Liver (tissue), 9 donors: ENCODE measurements around the gene RPS10. TPM values are rescaled to one million over a fixed set of nuclear protein-coding genes. Genes with fewer than 3 reads are reported as not detected.

Source experiments
- DNase-seq: peaks from one replicate; pipeline ENCODE4 v3.0.0-alpha.2; 2017; ENCODE audit warnings: low spot score
- H3K27ac ChIP-seq, 2 donors: one replicate each; pipeline ENCODE4 v1.7.0; 2013; ENCODE audit warnings: inconsistent platforms in 2 of 2, low read length in 2 of 2, control low read depth in 1 of 2, low read depth in 1 of 2, mild to moderate bottlenecking in 1 of 2
- H3K27me3 ChIP-seq, 4 donors: one replicate each; pipeline versions ENCODE4 v1.6.1 to v1.7.0; 2013; ENCODE audit warnings: low read length in 3 of 4, inconsistent platforms in 1 of 4, mild to moderate bottlenecking in 1 of 4, moderate library complexity in 1 of 4; ENCODE audit not compliant: control insufficient read depth in 4 of 4, insufficient read depth in 4 of 4
- H3K36me3 ChIP-seq, 4 donors: one replicate each; pipeline versions ENCODE4 v1.6.1 to v1.7.0; 2013; ENCODE audit warnings: low read length in 3 of 4, mild to moderate bottlenecking in 3 of 4, low read depth in 1 of 4, moderate library complexity in 1 of 4; ENCODE audit not compliant: control insufficient read depth in 4 of 4, insufficient read depth in 3 of 4
- H3K4me1 ChIP-seq, 4 donors: one replicate each; pipeline versions ENCODE4 v1.6.1 to v1.7.0; 2013; ENCODE audit warnings: low read length in 3 of 4, mild to moderate bottlenecking in 3 of 4, moderate library complexity in 1 of 4; ENCODE audit not compliant: control insufficient read depth in 4 of 4, insufficient read depth in 4 of 4
- H3K4me3 ChIP-seq, 3 donors: one replicate each; pipeline versions ENCODE4 v1.6.1 to v1.7.0; 2013; ENCODE audit warnings: low read length in 3 of 3, control low read depth in 1 of 3, low read depth in 1 of 3, mild to moderate bottlenecking in 1 of 3
- H3K9ac ChIP-seq, 2 donors: one replicate each; pipeline ENCODE4 v1.7.0; 2013; ENCODE audit warnings: low read length in 2 of 2, mild to moderate bottlenecking in 2 of 2, moderate library complexity in 2 of 2, control low read depth in 1 of 2, low read depth in 1 of 2
- H3K9me3 ChIP-seq, 4 donors: one replicate each; pipeline versions ENCODE4 v1.6.1 to v1.7.0; 2013; ENCODE audit warnings: low read length in 3 of 4; ENCODE audit not compliant: control insufficient read depth in 4 of 4
- ATF3 ChIP-seq: IDR thresholded peaks from 2 replicates; pipeline ENCODE4 v1.6.1; 2016; ENCODE audit warnings: antibody characterized with exemption
- EGR1 ChIP-seq, 2 donors: IDR thresholded peaks; 2 replicates each; pipeline ENCODE4 v1.6.1; 2016 to 2018; ENCODE audit warnings: antibody characterized with exemption in 2 of 2, low read depth in 2 of 2
- FOXA1 ChIP-seq: IDR thresholded peaks from 2 replicates; pipeline ENCODE4 v1.6.1; 2016; ENCODE audit warnings: antibody characterized with exemption
- FOXA2 ChIP-seq: IDR thresholded peaks from 2 replicates; pipeline ENCODE4 v1.6.1; 2016; ENCODE audit warnings: antibody characterized with exemption
- HNF4A ChIP-seq, 2 donors: conservative IDR thresholded peaks; 2 replicates each; pipeline ENCODE4 v1.6.1; 2016; ENCODE audit warnings: antibody characterized with exemption in 2 of 2, mild to moderate bottlenecking in 2 of 2
- HNF4G ChIP-seq: IDR thresholded peaks from 2 replicates; pipeline ENCODE4 v1.6.1; 2016; ENCODE audit warnings: antibody characterized with exemption
- MAX ChIP-seq: IDR thresholded peaks from 2 replicates; pipeline ENCODE4 v1.6.1; 2016; ENCODE audit warnings: antibody characterized with exemption
- NR2F2 ChIP-seq: IDR thresholded peaks from 2 replicates; pipeline ENCODE4 v1.6.1; 2016; ENCODE audit warnings: antibody characterized with exemption
- RAD21 ChIP-seq, 2 donors: IDR thresholded peaks; 2 replicates each; pipeline ENCODE4 v1.6.1; 2016; ENCODE audit warnings: antibody characterized with exemption in 2 of 2, mild to moderate bottlenecking in 2 of 2
- RXRA ChIP-seq, 2 donors: IDR thresholded peaks; 2 replicates each; pipeline ENCODE4 v1.6.1; 2017 to 2018; ENCODE audit warnings: antibody characterized with exemption in 2 of 2, mild to moderate bottlenecking in 1 of 2
- SP1 ChIP-seq: IDR thresholded peaks from 2 replicates; pipeline ENCODE4 v1.6.1; 2018; ENCODE audit warnings: antibody characterized with exemption, mild to moderate bottlenecking
- TAF1 ChIP-seq: conservative IDR thresholded peaks from 2 replicates; pipeline ENCODE4 v1.6.1; 2016; ENCODE audit warnings: antibody characterized with exemption, mild to moderate bottlenecking
- YY1 ChIP-seq: IDR thresholded peaks from 2 replicates; pipeline ENCODE4 v1.6.1; 2016; ENCODE audit warnings: antibody characterized with exemption, mild to moderate bottlenecking
- WGBS: extraction: QIAGEN DNeasy Blood & Tissue Kit; methylation state at CpG from one replicate; pipeline ENCODE4 v1.1.7; 2013; 5-methylcytosine and 5-hydroxymethylcytosine counted together
- polyA plus RNA-seq, 2 donors: library from polyadenylated mRNA; stranded (reverse) in 1 of 2; unstranded in 1 of 2; fragments of 200-250 nt in 1 of 2; fragments of >200 nt in 1 of 2; fragmentation: Nextera tagmentation in 1 of 2; extraction: Ambion mirVana in 1 of 2; gene quantifications; one replicate each; pipeline versions ENCODE4 v1.2.1 to v1.2.3, GENCODE V29; 2013 to 2015
- total RNA-seq, 2 donors: library from RNA; depleted of rRNA; stranded (reverse); fragments of >200 nt; gene quantifications; one replicate each; pipeline ENCODE4 v1.2.3, GENCODE V29; 2014
- TF ChIP-seq, protein P1 (sequence below): fragments of 150-350 bp; IDR thresholded peaks from 2 replicates; pipeline ENCODE4 v1.5.1; 2017; ENCODE audit warnings: improper control_type of control experiment, low read depth, low read length; ENCODE audit not compliant: missing input control
- TF ChIP-seq, protein P2 (sequence below): IDR thresholded peaks from 2 replicates; pipeline ENCODE4 v1.6.1; 2016; ENCODE audit warnings: antibody characterized with exemption, mild to moderate bottlenecking
- donor health status: healthy.
- donor health status: healthy.
- donor health status: healthy.
- donor health status: healthy.
- donor health status: healthy.

The RPS10 gene
- total and polyA plus RNA-seq, 4 donors = 294 to 970 (median 832) TPM

GRCh38 chr6:34386316-34387137 lies 39.3 kb downstream of the RPS10 start:
- no peak overlapping the region for H3K4me3 ChIP-seq
- TF ChIP-seq FOXA1 (no peak), HNF4A (conservative IDR thresholded peaks at IDR 0.05) (peak; percentile 22 to 45), RXRA (IDR thresholded peaks at IDR 0.05) (no peak), YY1 (peak; percentile 27), FOXA2 (peak; percentile 19), RAD21 (IDR thresholded peaks at IDR 0.05) (peak in 1 of 2 donors; percentile 37), HNF4G (no peak)
- TF ChIP-seq, protein P1, sequence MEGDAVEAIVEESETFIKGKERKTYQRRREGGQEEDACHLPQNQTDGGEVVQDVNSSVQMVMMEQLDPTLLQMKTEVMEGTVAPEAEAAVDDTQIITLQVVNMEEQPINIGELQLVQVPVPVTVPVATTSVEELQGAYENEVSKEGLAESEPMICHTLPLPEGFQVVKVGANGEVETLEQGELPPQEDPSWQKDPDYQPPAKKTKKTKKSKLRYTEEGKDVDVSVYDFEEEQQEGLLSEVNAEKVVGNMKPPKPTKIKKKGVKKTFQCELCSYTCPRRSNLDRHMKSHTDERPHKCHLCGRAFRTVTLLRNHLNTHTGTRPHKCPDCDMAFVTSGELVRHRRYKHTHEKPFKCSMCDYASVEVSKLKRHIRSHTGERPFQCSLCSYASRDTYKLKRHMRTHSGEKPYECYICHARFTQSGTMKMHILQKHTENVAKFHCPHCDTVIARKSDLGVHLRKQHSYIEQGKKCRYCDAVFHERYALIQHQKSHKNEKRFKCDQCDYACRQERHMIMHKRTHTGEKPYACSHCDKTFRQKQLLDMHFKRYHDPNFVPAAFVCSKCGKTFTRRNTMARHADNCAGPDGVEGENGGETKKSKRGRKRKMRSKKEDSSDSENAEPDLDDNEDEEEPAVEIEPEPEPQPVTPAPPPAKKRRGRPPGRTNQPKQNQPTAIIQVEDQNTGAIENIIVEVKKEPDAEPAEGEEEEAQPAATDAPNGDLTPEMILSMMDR = no peak
- H3K27ac ChIP-seq = peak overlapping the region; percentile 1 to 25
- no peak for DNase-seq
- H3K27me3 ChIP-seq = no peaks in the 10 kb centered on the region
- 79% methylated on average over 4 of the region's 4 CpGs for WGBS
- no peaks in the 10 kb centered on the region for H3K9me3 ChIP-seq
- H3K4me1 ChIP-seq = peaks cover 8 to 37% (median 22%) of the 10 kb centered on the region in 4 donors
- no peak overlapping the region for H3K9ac ChIP-seq
- peaks cover 0 to 2% (median 0%) of the 10 kb centered on the region in 4 donors for H3K36me3 ChIP-seq

DNA sequence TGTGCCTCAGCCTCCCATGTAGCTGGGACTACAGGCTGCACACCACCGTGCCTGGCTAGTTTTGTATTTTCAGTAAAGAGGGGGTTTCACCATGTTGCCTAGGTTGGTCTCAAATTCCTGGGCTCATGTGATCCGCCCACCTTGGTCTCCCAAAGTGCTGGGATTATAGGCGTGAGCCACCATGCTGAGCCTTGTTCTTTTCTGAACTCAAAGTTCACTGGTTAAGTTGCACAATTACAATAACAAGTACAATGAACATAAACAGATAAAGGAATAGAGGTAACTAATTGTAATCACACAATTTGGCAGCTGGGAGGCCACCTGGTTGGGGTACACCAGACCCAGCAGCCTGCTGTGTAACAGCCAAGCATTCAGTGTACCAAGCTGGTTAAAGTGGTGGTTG lies 40.1 kb downstream of the RPS10 start:
- H3K27me3 ChIP-seq = no peaks in the 10 kb centered on the region
- H3K4me1 ChIP-seq = peaks cover 8 to 32% (median 16%) of the 10 kb centered on the region in 4 donors
- no peak overlapping the region for H3K9ac ChIP-seq
- H3K36me3 ChIP-seq = peaks cover 0 to 2% (median 0%) of the 10 kb centered on the region in 4 donors
- peak overlapping the region; percentile 1 to 25 for H3K27ac ChIP-seq
- TF ChIP-seq HNF4A (conservative IDR thresholded peaks at IDR 0.05) (peak; percentile 56 to 58), HNF4G (peak; percentile 30), EGR1 (IDR thresholded peaks at IDR 0.05; ENCODE audit: low read depth in 2 of 2) (no peak)
- DNase-seq = no peak
- no peaks in the 10 kb centered on the region for H3K9me3 ChIP-seq
- no peak overlapping the region for H3K4me3 ChIP-seq
- WGBS = 74% methylated on average over 3 of the region's 3 CpGs

GRCh38 chr6:34384321-34385153 lies 41.3 kb downstream of the RPS10 start:
- H3K36me3 ChIP-seq = peaks cover 0 to 2% (median 0%) of the 10 kb centered on the region in 4 donors
- no peaks in the 10 kb centered on the region for H3K27me3 ChIP-seq
- H3K9ac ChIP-seq = no peak overlapping the region
- peak overlapping the region in 1 of 2 donors; percentile 63 for H3K27ac ChIP-seq
- H3K4me1 ChIP-seq = peaks cover 8 to 28% (median 11%) of the 10 kb centered on the region in 4 donors
- no peak for DNase-seq
- H3K9me3 ChIP-seq = no peaks in the 10 kb centered on the region
- H3K4me3 ChIP-seq = no peak overlapping the region
- 96% methylated on average over 5 of the region's 5 CpGs for WGBS
- TF ChIP-seq, protein P1 = no peak
- no peak for TF ChIP-seq RXRA (IDR thresholded peaks at IDR 0.05)
- TF ChIP-seq FOXA2 = no peak
- no peak for TF ChIP-seq RAD21 (IDR thresholded peaks at IDR 0.05)
- TF ChIP-seq, protein P2, sequence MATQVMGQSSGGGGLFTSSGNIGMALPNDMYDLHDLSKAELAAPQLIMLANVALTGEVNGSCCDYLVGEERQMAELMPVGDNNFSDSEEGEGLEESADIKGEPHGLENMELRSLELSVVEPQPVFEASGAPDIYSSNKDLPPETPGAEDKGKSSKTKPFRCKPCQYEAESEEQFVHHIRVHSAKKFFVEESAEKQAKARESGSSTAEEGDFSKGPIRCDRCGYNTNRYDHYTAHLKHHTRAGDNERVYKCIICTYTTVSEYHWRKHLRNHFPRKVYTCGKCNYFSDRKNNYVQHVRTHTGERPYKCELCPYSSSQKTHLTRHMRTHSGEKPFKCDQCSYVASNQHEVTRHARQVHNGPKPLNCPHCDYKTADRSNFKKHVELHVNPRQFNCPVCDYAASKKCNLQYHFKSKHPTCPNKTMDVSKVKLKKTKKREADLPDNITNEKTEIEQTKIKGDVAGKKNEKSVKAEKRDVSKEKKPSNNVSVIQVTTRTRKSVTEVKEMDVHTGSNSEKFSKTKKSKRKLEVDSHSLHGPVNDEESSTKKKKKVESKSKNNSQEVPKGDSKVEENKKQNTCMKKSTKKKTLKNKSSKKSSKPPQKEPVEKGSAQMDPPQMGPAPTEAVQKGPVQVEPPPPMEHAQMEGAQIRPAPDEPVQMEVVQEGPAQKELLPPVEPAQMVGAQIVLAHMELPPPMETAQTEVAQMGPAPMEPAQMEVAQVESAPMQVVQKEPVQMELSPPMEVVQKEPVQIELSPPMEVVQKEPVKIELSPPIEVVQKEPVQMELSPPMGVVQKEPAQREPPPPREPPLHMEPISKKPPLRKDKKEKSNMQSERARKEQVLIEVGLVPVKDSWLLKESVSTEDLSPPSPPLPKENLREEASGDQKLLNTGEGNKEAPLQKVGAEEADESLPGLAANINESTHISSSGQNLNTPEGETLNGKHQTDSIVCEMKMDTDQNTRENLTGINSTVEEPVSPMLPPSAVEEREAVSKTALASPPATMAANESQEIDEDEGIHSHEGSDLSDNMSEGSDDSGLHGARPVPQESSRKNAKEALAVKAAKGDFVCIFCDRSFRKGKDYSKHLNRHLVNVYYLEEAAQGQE = no peak
- no peak for TF ChIP-seq ATF3
- TF ChIP-seq NR2F2 = no peak
- no peak for TF ChIP-seq FOXA1
- no peak for TF ChIP-seq MAX
- no peak for TF ChIP-seq TAF1
- TF ChIP-seq SP1 = no peak
- TF ChIP-seq HNF4A (conservative IDR thresholded peaks at IDR 0.05) = no peak
- TF ChIP-seq HNF4G = no peak
